Liver (tissue), 9 donors: ENCODE results near the gene ZNF726. TPM values are rescaled to one million over a fixed set of nuclear protein-coding genes. Genes with fewer than 3 reads are reported as not detected.

Experiments
- DNase-seq: peaks from one replicate; pipeline ENCODE4 v3.0.0-alpha.2; 2017; ENCODE audit warnings: low spot score
- H3K27ac ChIP-seq, 2 donors: one replicate each; pipeline ENCODE4 v1.7.0; 2013; ENCODE audit warnings: inconsistent platforms in 2 of 2, low read length in 2 of 2, control low read depth in 1 of 2, low read depth in 1 of 2, mild to moderate bottlenecking in 1 of 2
- H3K27me3 ChIP-seq, 4 donors: one replicate each; pipeline versions ENCODE4 v1.6.1 to v1.7.0; 2013; ENCODE audit warnings: low read length in 3 of 4, inconsistent platforms in 1 of 4, mild to moderate bottlenecking in 1 of 4, moderate library complexity in 1 of 4; ENCODE audit not compliant: control insufficient read depth in 4 of 4, insufficient read depth in 4 of 4
- H3K36me3 ChIP-seq, 4 donors: one replicate each; pipeline versions ENCODE4 v1.6.1 to v1.7.0; 2013; ENCODE audit warnings: low read length in 3 of 4, mild to moderate bottlenecking in 3 of 4, low read depth in 1 of 4, moderate library complexity in 1 of 4; ENCODE audit not compliant: control insufficient read depth in 4 of 4, insufficient read depth in 3 of 4
- H3K4me1 ChIP-seq, 4 donors: one replicate each; pipeline versions ENCODE4 v1.6.1 to v1.7.0; 2013; ENCODE audit warnings: low read length in 3 of 4, mild to moderate bottlenecking in 3 of 4, moderate library complexity in 1 of 4; ENCODE audit not compliant: control insufficient read depth in 4 of 4, insufficient read depth in 4 of 4
- H3K4me3 ChIP-seq, 3 donors: one replicate each; pipeline versions ENCODE4 v1.6.1 to v1.7.0; 2013; ENCODE audit warnings: low read length in 3 of 3, control low read depth in 1 of 3, low read depth in 1 of 3, mild to moderate bottlenecking in 1 of 3
- H3K9ac ChIP-seq, 2 donors: one replicate each; pipeline ENCODE4 v1.7.0; 2013; ENCODE audit warnings: low read length in 2 of 2, mild to moderate bottlenecking in 2 of 2, moderate library complexity in 2 of 2, control low read depth in 1 of 2, low read depth in 1 of 2
- H3K9me3 ChIP-seq, 4 donors: one replicate each; pipeline versions ENCODE4 v1.6.1 to v1.7.0; 2013; ENCODE audit warnings: low read length in 3 of 4; ENCODE audit not compliant: control insufficient read depth in 4 of 4
- CTCF ChIP-seq: fragments of 150-350 bp; IDR thresholded peaks from 2 replicates; pipeline ENCODE4 v1.5.1; 2017; ENCODE audit warnings: improper control_type of control experiment, low read depth, low read length; ENCODE audit not compliant: missing input control
- EGR1 ChIP-seq, 2 donors: IDR thresholded peaks; 2 replicates each; pipeline ENCODE4 v1.6.1; 2016 to 2018; ENCODE audit warnings: antibody characterized with exemption in 2 of 2, low read depth in 2 of 2
- FOXA1 ChIP-seq: IDR thresholded peaks from 2 replicates; pipeline ENCODE4 v1.6.1; 2016; ENCODE audit warnings: antibody characterized with exemption
- FOXA2 ChIP-seq: IDR thresholded peaks from 2 replicates; pipeline ENCODE4 v1.6.1; 2016; ENCODE audit warnings: antibody characterized with exemption
- HNF4G ChIP-seq: IDR thresholded peaks from 2 replicates; pipeline ENCODE4 v1.6.1; 2016; ENCODE audit warnings: antibody characterized with exemption
- JUND ChIP-seq, 2 donors: IDR thresholded peaks; 2 replicates each; pipeline ENCODE4 v1.6.1; 2016; ENCODE audit warnings: antibody characterized with exemption in 2 of 2
- MAX ChIP-seq: IDR thresholded peaks from 2 replicates; pipeline ENCODE4 v1.6.1; 2016; ENCODE audit warnings: antibody characterized with exemption
- NR2F2 ChIP-seq: IDR thresholded peaks from 2 replicates; pipeline ENCODE4 v1.6.1; 2016; ENCODE audit warnings: antibody characterized with exemption
- RAD21 ChIP-seq, 2 donors: IDR thresholded peaks; 2 replicates each; pipeline ENCODE4 v1.6.1; 2016; ENCODE audit warnings: antibody characterized with exemption in 2 of 2, mild to moderate bottlenecking in 2 of 2
- REST ChIP-seq: IDR thresholded peaks from 2 replicates; pipeline ENCODE4 v1.6.1; 2016; ENCODE audit warnings: antibody characterized with exemption, mild to moderate bottlenecking
- RXRA ChIP-seq, 2 donors: IDR thresholded peaks; 2 replicates each; pipeline ENCODE4 v1.6.1; 2017 to 2018; ENCODE audit warnings: antibody characterized with exemption in 2 of 2, mild to moderate bottlenecking in 1 of 2
- SP1 ChIP-seq: IDR thresholded peaks from 2 replicates; pipeline ENCODE4 v1.6.1; 2018; ENCODE audit warnings: antibody characterized with exemption, mild to moderate bottlenecking
- TAF1 ChIP-seq: conservative IDR thresholded peaks from 2 replicates; pipeline ENCODE4 v1.6.1; 2016; ENCODE audit warnings: antibody characterized with exemption, mild to moderate bottlenecking
- YY1 ChIP-seq: IDR thresholded peaks from 2 replicates; pipeline ENCODE4 v1.6.1; 2016; ENCODE audit warnings: antibody characterized with exemption, mild to moderate bottlenecking
- ZBTB33 ChIP-seq: IDR thresholded peaks from 2 replicates; pipeline ENCODE4 v1.6.1; 2016; ENCODE audit warnings: antibody characterized with exemption
- WGBS: extraction: QIAGEN DNeasy Blood & Tissue Kit; methylation state at CpG from one replicate; pipeline ENCODE4 v1.1.7; 2013; 5-methylcytosine and 5-hydroxymethylcytosine counted together
- polyA plus RNA-seq, 2 donors: library from polyadenylated mRNA; stranded (reverse) in 1 of 2; unstranded in 1 of 2; fragments of 200-250 nt in 1 of 2; fragments of >200 nt in 1 of 2; fragmentation: Nextera tagmentation in 1 of 2; extraction: Ambion mirVana in 1 of 2; gene quantifications; one replicate each; pipeline versions ENCODE4 v1.2.1 to v1.2.3, GENCODE V29; 2013 to 2015
- total RNA-seq, 2 donors: library from RNA; depleted of rRNA; stranded (reverse); fragments of >200 nt; gene quantifications; one replicate each; pipeline ENCODE4 v1.2.3, GENCODE V29; 2014
- donor health status: healthy.
- donor health status: healthy.
- donor health status: healthy.
- donor health status: healthy.
- donor health status: healthy.

The ZNF726 gene
- total and polyA plus RNA-seq, 4 donors: 0.57 to 8.0 (median 1.1) TPM

GRCh38 chr19:23949611-23950010, 34.9 kb downstream of the ZNF726 start:
- no peaks in the 10 kb centered on the region for H3K9me3 ChIP-seq
- H3K4me1 ChIP-seq: no peaks in the 10 kb centered on the region
- TF ChIP-seq REST: no peak
- no peak for TF ChIP-seq CTCF
- TF ChIP-seq RXRA (IDR thresholded peaks at IDR 0.05): no peak
- no peak for TF ChIP-seq SP1
- no peak for TF ChIP-seq ZBTB33
- no peak for TF ChIP-seq YY1
- TF ChIP-seq RAD21 (IDR thresholded peaks at IDR 0.05): no peak
- no peak for TF ChIP-seq JUND (IDR thresholded peaks at IDR 0.05)
- no peaks in the 10 kb centered on the region for H3K27me3 ChIP-seq
- no peak overlapping the region for H3K27ac ChIP-seq
- DNase-seq: no peak
- H3K9ac ChIP-seq: no peak overlapping the region
- 89% methylated on average over 2 of the region's 2 CpGs for WGBS
- no peak overlapping the region for H3K4me3 ChIP-seq
- no peaks in the 10 kb centered on the region for H3K36me3 ChIP-seq

DNA sequence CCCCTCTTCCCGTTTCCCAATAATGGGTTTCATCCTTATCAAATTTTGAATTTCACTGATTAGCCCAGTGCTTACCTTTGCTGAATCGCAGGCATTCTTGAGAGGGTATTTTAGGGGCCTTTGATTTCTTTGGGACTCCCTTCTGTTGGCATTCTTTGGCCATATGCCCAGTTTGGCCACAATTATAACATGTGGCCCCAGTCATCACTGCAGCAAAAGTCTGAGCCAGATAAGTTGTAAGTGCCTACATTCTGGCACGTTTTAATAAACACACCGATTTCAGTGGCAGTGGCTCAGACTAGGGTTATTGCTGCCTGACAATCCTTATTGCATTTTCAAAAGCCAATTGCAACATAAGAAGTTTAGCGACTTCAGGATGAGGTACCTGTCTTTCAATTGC, 41.4 kb downstream of the ZNF726 start:
- Histone ChIP-seq H3K27me3 (no peaks in the 10 kb centered on the region), H3K4me1 (no peaks in the 10 kb centered on the region), H3K4me3 (no peak overlapping the region), H3K9ac (no peak overlapping the region), H3K36me3 (no peaks in the 10 kb centered on the region), H3K27ac (no peak overlapping the region), H3K9me3 (peaks cover 0 to 2% (median 0%) of the 10 kb centered on the region in 4 donors)
- no peak for TF ChIP-seq TAF1
- TF ChIP-seq REST: no peak
- TF ChIP-seq YY1: no peak
- no peak for TF ChIP-seq NR2F2
- no peak for TF ChIP-seq EGR1 (IDR thresholded peaks at IDR 0.05; ENCODE audit: low read depth in 2 of 2)
- no peak for TF ChIP-seq HNF4G
- no peak for TF ChIP-seq SP1
- no peak for TF ChIP-seq CTCF
- no peak for TF ChIP-seq FOXA1
- TF ChIP-seq RXRA (IDR thresholded peaks at IDR 0.05): no peak
- TF ChIP-seq JUND (IDR thresholded peaks at IDR 0.05): no peak
- no peak for TF ChIP-seq FOXA2
- TF ChIP-seq MAX: no peak
- no peak for TF ChIP-seq RAD21 (IDR thresholded peaks at IDR 0.05)
- no peak for DNase-seq
- WGBS: 95% methylated on average over 5 of the region's 5 CpGs
